Measurements from ENCODE around the gene FBXO2.

- TF ChIP-seq CTCF (IDR thresholded peaks at IDR 0.05) (no peak), EP300 (IDR thresholded peaks at IDR 0.05) (no peak), POLR2AphosphoS5 (IDR thresholded peaks at IDR 0.05) (no peak)
These were observed 7.9 kb downstream of the FBXO2 start for GRCh38 chr1:11646317-11646716.

All from suprapubic skin (tissue), 4 donors.